Upper lobe of right lung (tissue), 1 donor: ENCODE measurements around the gene SIVA1. TPM values are rescaled to one million over a fixed set of nuclear protein-coding genes. Genes with fewer than 3 reads are reported as not detected.

Experiments used
- ATAC-seq: fragments of 200-7000 bp; cut with Tn5 transposase; one replicate; pipeline ENCODE4 v1.9.1; 2020; ENCODE audit warnings: mild to moderate bottlenecking, moderate library complexity
- DNase-seq: peaks from one replicate; pipeline ENCODE4 v3.0.0-alpha.2; 2020
- H3K27ac ChIP-seq: fragments of 200-600 bp; one replicate; pipeline ENCODE4 v1.8.0; 2022
- H3K27me3 ChIP-seq: fragments of 200-600 bp; one replicate; pipeline ENCODE4 v1.8.0; 2022; ENCODE audit warnings: mild to moderate bottlenecking
- H3K36me3 ChIP-seq: fragments of 200-600 bp; one replicate; pipeline ENCODE4 v1.8.0; 2022
- H3K4me1 ChIP-seq: fragments of 200-600 bp; one replicate; pipeline ENCODE4 v1.8.0; 2022
- H3K4me3 ChIP-seq: fragments of 200-600 bp; one replicate; pipeline ENCODE4 v1.8.0; 2022; ENCODE audit warnings: mild to moderate bottlenecking
- H3K9me3 ChIP-seq: fragments of 200-600 bp; one replicate; pipeline ENCODE4 v1.8.0; 2022
- intact Hi-C: fragments of 100-400 bp; cut with DNase I; formaldehyde crosslinking; loops from one replicate; pipeline ENCODE4 v1.11.0; 2022
- total RNA-seq: library from RNA; stranded (reverse); fragmentation: NEBNext Ultra II Directional; extraction: Animal tissue kit (Norgen Biotek cat#: 25700); gene quantifications from one replicate; pipeline ENCODE4 v1.2.1, GENCODE V29; 2021
- TF ChIP-seq, protein P1 (sequence below): fragments of 200-600 bp; IDR thresholded peaks from one replicate; pipeline ENCODE4 v1.8.0; 2022; ENCODE audit warnings: antibody characterized with exemption
- donor health status: DM: no; HTN: yes; CAD: no; lungs with severe emphysema.

Gene SIVA1
- total RNA-seq, 1 donor from 2014 or later: 66.1 TPM

DNA sequence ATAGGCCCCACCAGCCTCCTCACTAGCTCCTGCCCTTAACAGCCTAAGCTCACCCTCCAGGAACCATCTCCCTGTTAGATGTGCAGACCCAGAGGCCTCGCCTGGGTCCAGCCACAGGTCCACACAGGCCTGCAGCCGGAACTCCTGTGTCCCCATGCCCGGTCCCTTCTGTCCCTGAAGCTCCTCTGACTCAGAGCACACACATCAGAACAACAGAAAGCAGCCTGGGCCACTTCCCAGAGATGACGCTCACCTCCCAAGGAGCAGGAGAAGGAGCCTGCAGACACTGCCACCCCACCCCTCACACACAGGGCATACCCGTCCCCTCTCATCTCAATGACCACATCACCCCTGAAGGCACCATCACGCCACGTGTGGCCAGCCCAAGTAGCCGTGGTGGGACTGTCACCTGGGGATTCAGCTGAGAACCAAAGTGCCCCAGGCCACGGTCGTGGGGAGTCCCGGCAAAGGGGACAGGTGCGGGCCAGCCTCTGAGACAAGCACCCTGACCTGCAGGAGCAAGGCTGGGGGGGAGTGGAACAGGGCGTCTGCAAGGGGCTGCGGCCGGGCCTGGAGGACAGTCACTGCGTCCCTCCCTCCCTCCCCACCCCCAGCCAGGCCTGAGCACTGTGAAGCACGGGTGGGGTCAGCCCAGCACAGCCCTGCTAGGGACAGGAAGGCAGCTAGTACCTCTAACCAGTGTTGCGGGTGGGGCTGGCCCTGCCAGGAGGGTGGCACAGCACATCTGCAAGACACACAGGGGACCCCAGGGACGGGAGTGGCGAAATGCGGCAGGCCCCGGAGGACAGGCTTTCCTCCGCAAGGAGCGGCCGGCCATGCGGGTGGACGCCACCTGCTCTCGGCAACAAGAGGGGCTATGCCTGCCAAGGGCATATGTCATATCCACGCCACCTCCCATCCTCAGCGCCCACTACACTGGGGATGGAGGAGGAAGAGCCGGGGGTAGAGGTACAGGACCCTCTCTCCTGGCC lies 37.1 kb downstream of the SIVA1 start:
- Histone ChIP-seq H3K36me3 (peaks cover 28% of the 10 kb centered on the region), H3K27ac (no peak overlapping the region), H3K4me3 (no peak overlapping the region), H3K9me3 (no peaks in the 10 kb centered on the region), H3K4me1 (peaks cover 60% of the 10 kb centered on the region), H3K27me3 (no peaks in the 10 kb centered on the region)
- TF ChIP-seq, protein P1, sequence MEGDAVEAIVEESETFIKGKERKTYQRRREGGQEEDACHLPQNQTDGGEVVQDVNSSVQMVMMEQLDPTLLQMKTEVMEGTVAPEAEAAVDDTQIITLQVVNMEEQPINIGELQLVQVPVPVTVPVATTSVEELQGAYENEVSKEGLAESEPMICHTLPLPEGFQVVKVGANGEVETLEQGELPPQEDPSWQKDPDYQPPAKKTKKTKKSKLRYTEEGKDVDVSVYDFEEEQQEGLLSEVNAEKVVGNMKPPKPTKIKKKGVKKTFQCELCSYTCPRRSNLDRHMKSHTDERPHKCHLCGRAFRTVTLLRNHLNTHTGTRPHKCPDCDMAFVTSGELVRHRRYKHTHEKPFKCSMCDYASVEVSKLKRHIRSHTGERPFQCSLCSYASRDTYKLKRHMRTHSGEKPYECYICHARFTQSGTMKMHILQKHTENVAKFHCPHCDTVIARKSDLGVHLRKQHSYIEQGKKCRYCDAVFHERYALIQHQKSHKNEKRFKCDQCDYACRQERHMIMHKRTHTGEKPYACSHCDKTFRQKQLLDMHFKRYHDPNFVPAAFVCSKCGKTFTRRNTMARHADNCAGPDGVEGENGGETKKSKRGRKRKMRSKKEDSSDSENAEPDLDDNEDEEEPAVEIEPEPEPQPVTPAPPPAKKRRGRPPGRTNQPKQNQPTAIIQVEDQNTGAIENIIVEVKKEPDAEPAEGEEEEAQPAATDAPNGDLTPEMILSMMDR: no peak
- DNase-seq: no peak
- no peak for ATAC-seq
- intact Hi-C loops: no loop called here

DNA sequence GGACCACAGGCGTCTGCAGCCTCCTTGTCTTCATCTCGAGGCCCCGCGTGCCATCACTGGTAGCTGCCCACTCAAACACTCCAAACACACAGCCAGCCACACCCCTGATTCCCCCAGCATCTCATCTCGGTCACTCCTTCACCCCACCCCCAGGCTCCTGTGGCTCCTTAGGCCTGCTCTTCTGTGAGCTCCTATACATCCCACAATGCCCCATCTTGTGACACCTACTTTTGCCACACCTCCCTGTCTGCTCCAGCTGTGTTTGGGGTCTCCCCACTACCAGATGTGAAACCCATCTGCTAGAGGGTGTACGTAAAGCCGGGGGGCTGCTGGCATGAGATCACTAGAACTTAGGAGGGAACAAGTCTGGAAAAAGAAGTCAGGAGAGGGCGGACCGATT lies 38.5 kb downstream of the SIVA1 start:
- DNase-seq (no peak), ATAC-seq (no peak)
- peaks cover 51% of the 10 kb centered on the region for H3K4me1 ChIP-seq
- intact Hi-C loops: no loop called here
- H3K4me3 ChIP-seq: no peak overlapping the region
- H3K9me3 ChIP-seq: no peaks in the 10 kb centered on the region
- H3K27ac ChIP-seq: no peak overlapping the region
- no peaks in the 10 kb centered on the region for H3K27me3 ChIP-seq
- peaks cover 28% of the 10 kb centered on the region for H3K36me3 ChIP-seq
- TF ChIP-seq, protein P1: no peak

DNA sequence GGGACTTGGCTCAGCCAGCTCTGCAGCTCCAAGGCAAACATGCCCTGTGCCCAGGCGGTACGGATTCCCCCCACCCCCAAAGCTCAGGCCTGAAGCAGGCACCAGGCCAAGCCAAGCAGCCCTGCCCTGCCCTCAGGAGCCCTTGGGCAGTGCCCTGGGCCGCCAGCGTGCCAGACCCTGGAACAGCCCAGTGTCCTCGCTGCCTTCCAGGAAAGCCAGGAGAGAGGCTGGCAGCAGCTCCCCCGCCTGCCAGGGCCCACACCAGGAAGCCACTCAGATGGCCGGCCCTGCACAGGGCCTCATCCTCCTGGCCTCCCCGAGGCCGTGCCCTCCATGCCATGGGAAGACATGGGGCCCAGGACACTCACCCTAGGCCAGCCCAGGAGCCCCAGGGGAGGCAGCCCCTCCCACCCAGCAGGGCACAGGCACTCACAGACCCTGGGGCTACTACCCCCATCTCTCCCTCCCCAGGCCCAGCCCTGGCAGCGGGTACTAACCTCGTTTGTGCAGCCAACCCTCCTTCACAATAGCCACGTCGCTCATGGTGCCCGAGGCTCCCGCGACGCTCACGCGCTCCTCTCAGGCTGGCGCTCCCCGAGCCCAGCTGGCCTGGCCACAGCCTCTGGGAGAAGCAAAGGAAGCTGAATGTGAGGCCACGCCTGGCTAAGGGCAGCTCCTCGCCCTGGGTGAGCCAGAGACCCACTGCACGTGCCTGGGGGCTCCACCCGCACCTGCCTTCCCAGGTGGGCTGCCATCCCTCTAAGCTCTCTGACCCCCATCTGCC lies 39.3 kb downstream of the SIVA1 start:
- Histone ChIP-seq H3K27me3 (no peaks in the 10 kb centered on the region), H3K4me3 (no peak overlapping the region), H3K4me1 (peaks cover 49% of the 10 kb centered on the region), H3K9me3 (no peaks in the 10 kb centered on the region), H3K27ac (peak overlapping the region; percentile 32), H3K36me3 (peaks cover 28% of the 10 kb centered on the region)
- ATAC-seq (peak; percentile 72), DNase-seq (peak; percentile 92)
- intact Hi-C loops: no loop called here
- TF ChIP-seq, protein P1: no peak

DNA sequence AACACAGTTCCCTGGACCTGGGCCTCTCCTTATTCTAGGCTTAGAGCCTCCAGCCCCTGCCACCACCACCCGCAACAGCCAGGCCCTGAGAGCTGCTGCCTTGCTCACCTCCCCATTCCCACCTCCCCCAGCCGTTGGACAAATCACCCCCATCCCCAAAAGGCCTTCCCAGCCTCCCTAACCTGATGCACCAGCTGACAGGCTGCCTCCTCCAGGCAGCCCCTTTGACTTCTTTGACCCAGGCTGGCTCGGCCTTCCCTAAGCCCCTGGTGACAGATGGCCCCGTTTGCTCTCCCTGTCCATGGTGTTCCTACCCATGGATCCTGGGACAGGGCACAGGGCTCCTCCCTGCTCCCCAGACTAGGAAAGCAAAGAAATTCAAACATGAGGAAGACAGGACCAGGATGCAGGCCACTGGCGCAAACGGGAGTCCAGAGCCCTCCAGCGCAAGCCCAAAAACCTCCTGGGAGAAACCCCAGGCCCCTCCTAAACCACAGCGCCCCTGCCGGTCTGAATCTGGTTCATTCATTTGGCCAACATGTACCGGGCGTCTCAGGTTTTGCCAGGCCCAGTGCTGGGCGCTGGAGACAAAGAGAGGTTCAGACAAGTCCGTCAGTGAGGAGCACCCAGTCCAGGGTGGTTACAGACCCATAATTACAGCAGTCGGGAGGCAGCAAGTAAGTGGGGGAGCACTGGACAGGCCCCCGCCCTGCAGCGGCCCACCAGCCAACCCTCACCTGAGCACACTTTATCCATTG lies 40.2 kb downstream of the SIVA1 start:
- Histone ChIP-seq H3K4me3 (peak overlapping the region; percentile 79), H3K9me3 (no peaks in the 10 kb centered on the region), H3K4me1 (peaks cover 52% of the 10 kb centered on the region), H3K36me3 (peaks cover 28% of the 10 kb centered on the region), H3K27ac (peak overlapping the region; percentile 32), H3K27me3 (no peaks in the 10 kb centered on the region)
- TF ChIP-seq, protein P1: no peak
- no peak for DNase-seq
- no peak for ATAC-seq
- intact Hi-C loops: no loop called here

DNA sequence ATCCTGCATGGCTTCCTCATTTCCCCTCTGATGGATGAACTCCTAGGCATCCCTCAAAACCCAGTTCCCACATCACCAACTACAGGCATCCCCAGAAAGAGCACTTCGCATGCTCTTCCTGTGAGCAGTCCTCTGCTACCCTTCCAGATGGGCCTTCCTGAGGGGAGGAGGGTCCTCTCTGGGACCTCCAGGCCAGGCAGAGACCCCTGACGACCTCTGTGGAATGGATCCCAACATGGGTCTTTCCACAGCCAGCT lies 40.7 kb downstream of the SIVA1 start:
- ATAC-seq (no peak), DNase-seq (no peak)
- Histone ChIP-seq H3K27ac (no peak overlapping the region), H3K27me3 (no peaks in the 10 kb centered on the region), H3K4me1 (peaks cover 52% of the 10 kb centered on the region), H3K4me3 (peak overlapping the region; percentile 79), H3K9me3 (no peaks in the 10 kb centered on the region), H3K36me3 (peaks cover 28% of the 10 kb centered on the region)
- TF ChIP-seq, protein P1: no peak
- intact Hi-C loops: no loop called here
